RCC 7860 (cell line): ENCODE results near the gene CLDN9.
"Not testable (repeated sequence)": the region's sequence is repeated elsewhere in the genome, so short reads cannot be mapped to it uniquely, and the experiment has no call there.

Experiments
- DNase-seq: peaks from one replicate; pipeline ENCODE4 v3.0.0-alpha.2; 2015; ENCODE audit warnings: low spot score
- FAIRE-seq: peaks from 2 replicates; lab custom pipeline; 2012; peaks lifted over from hg19 to GRCh38; lab: Jason Lieb, UNC

The CLDN9 gene

DNA sequence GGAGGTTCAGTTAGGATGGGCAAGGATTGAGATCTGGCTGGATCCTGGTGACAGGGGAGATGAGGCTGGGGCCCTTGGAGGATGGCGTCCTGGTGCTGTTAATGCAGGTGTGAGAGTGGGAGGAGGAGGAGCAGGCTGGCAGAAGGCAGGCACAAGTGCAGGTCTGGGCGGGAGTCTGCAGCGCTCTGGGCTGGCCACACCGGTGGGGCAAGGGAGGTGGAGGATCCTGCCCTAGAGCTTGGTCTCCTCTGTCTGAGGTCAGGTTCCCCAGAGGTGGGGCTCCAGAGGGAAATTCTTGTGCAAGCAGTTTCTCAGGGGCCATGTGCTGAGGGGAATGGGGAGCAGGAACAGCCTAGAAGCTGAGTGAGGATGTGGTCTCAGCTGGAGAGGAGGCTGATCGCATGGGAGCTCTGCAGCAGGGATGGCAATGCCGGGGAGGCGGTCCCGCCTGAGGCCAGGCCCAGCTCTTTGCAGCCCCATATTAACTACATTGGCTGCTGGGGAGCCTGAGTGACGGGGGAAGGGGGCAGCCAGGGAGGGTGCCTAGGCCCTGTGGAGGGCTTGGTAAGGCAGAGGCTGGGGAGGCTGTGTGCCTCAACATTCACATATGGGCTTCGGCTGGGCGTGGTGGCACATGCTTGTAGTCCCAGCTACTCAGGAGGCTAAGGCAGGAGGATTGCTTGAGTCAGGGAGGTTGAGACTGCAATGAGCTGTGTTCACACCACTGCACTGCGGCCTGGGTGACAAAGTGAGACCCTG, 40.0 kb downstream of the CLDN9 start:
- FAIRE-seq, DNase-seq: not testable (repeated sequence)

DNA sequence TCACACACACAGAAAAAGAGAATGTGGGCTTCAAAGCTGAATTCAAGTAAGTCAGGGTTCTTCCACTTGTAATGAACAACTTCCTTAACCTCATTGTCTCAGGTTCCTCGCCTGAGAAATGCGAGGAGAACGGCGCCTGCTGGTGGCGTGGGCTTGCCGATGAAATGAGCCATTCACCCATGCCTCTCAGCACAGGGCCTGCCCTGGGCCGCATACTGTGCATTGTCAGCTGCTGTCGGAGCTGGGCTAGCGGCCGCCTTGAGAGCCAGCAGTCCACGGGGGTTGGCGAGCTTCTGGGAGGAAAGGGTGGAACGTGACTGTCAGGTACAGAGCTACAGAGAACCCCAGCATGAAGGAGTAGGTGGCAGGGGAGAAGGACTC, 40.6 kb downstream of the CLDN9 start:
- DNase-seq, FAIRE-seq: not testable (repeated sequence)

DNA sequence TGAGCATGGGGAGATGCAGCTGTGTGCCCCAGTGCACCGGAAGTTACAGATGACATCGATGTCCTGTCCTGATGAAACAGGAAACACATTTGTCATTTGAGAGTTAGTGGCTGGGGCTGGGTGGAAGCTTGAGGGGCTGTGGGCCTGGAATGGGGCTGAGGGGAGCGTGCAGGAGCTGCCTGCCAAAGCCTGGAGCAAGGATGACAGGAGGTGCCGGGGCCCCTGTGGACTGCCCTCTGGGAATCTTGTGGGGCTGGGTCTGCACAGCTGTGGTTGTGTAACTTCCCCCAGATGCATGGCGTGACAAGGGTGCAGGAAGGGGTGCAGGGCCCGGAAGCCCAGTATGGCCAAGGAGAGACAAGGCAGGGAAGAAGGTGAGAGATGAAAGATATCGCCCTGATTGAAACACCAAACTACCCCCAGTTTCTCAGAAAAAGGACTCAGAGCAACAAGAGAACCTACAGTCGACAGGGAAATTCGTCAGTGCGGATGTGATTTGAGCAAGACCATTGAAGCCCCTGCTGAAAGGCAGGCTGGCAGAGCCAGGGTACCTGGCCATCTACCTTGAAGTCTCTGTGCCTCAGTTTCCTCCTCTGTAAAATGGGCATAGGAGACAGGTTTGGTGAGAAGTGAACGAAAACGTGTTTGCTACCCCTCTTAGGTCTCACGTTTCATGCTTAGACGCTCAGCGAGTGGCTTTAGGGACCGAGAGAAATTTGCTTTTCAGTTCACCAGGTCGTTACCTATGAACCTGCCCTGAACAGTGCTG, 42.4 kb downstream of the CLDN9 start:
- FAIRE-seq: no peak
- no peak for DNase-seq

DNA sequence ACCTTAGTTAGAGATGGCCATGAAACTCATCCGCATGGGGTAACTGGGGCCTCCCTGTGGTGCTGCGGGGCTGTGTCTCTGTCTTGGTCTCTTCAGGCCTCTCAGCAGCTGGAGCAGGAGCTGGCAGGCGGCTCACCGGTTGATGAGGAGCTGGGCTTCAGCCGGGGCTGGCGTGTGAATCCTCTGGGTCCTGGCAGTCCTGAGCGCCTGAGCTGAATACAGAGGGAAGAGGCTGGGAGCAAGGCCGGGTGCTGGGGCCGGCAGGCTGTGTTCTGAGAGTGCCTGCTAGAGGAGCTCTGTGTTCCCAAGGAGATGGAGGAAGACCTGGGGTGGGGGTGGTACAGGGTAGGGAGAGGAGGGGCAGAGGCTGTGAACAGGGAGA, 43.0 kb downstream of the CLDN9 start:
- DNase-seq, FAIRE-seq: not testable (repeated sequence)

DNA sequence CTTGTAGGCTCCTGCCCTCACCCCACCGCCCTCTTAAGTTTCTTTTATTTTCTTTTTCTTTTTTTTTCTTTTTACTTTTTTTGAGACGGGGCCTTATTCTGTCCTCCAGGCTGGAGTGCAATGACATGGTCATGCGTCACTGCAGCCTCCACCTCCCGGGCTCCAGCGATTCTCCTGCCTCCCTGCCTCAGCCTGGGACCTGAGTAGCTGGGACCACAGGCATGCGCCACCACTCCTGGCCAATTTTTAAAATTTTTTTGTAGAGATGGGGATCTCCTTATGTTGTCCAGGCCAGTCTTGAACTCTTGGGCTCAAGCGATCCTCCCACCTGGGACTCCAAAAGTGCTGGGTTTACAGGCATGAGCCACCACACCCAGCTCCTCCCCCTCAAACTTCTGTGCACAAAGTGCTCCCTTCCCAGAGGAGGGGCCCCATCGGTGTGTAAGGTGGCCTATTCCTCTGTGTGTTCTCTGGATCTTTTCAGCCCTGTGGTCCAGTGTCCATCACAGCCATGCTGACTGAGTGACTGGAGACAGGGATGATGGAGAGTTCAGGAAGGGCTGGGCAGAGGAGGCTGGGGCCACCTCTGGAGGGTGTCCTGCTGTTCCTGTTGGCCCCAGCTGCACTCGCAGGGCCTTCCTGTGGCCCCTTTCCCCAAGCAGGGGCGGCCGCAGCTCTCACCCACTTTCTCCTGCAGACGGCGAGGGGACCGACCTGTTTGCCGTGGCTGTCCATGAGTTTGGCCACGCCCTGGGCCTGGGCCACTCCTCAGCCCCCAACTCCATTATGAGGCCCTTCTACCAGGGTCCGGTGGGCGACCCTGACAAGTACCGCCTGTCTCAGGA, 43.8 kb downstream of the CLDN9 start:
- no peak for DNase-seq
- no peak for FAIRE-seq

DNA sequence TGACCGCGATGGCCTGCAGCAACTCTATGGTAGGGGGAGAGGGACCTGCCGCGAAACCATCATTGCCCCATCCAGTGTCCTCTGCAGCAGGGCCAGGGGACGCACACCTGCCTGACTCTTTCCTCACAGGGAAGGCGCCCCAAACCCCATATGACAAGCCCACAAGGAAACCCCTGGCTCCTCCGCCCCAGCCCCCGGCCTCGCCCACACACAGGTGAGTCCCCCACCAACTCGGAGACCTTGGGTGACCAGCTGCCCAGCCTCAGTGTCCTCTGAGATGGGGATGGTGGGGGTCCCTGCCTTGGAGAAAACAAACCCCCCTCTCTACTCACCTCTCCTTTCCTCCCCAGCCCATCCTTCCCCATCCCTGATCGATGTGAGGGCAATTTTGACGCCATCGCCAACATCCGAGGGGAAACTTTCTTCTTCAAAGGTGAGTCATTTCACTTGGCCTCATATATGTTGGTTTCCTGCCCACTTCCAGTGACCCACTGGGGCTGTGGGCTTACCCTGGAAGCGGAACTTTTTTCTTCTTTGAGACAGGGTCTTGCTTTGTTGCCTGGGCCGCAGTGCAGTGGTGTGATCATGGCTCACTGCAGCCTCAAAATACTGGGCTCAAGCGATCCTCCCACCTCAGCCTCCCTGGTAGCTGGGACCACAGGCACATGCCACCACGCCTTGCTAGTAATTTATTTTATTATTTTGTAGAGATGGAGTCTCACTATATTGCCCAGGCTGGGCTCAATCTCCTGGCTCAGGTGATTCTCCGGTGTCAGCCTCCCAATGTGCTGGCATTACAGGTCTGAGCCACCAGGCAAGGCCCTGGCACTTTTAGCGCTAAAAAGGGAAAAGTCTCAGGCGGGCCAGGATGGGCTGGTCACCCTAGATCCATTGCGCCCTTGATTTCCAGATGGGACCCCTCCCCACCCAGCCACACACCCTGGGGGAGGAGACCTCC, 44.7 kb downstream of the CLDN9 start:
- DNase-seq (no peak), FAIRE-seq (no peak)

DNA sequence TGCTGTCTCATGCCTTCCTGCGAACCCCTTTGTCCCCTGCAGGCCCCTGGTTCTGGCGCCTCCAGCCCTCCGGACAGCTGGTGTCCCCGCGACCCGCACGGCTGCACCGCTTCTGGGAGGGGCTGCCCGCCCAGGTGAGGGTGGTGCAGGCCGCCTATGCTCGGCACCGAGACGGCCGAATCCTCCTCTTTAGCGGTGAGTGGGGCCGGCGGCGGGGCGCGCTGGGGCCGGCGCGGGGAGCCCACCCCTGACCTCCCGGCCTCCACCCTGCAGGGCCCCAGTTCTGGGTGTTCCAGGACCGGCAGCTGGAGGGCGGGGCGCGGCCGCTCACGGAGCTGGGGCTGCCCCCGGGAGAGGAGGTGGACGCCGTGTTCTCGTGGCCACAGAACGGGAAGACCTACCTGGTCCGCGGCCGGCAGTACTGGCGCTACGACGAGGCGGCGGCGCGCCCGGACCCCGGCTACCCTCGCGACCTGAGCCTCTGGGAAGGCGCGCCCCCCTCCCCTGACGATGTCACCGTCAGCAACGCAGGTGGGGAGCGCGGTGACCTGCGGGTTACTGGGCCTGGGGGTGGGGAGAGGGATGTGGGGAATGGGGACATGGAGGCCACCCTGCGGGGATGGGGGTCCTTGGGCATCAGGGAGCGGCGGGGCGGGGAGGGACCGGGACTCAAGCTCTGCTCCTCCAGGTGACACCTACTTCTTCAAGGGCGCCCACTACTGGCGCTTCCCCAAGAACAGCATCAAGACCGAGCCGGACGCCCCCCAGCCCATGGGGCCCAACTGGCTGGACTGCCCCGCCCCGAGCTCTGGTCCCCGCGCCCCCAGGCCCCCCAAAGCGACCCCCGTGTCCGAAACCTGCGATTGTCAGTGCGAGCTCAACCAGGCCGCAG, 45.7 kb downstream of the CLDN9 start:
- DNase-seq (peak; percentile 15), FAIRE-seq (no peak)

DNA sequence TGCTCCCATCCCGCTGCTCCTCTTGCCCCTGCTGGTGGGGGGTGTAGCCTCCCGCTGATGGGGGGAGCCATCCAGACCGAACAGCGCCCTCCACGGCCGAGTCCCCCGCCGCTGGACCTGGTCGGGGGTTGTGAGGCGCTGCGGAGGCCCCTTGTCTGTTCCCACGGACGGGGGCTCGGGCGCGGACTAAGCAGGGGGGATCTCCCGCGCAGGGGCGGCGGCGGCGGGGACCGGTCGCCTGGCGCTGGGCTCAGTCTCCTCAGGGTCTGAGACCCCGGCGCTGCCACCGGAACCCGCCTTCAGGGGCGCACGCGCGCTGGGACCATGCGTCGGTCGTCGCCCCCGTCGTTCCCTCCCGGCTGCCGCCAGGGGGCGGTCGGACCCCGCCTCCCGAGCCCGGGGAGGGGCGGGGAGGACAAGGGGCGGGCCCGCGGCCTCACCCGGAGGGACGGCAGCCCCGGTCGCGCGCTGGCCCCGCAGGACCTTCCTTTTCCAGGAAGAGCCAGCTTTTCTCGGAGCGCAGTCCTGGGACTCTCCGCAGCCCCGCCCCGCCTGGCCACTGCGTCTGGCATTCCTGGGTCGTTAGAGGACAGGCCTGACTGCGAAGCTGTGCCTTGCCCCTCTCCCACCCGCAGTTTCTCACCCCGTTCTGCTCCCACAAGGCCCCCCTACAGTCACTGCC, 46.5 kb downstream of the CLDN9 start:
- FAIRE-seq (no peak), DNase-seq (peak; percentile 82)

DNA sequence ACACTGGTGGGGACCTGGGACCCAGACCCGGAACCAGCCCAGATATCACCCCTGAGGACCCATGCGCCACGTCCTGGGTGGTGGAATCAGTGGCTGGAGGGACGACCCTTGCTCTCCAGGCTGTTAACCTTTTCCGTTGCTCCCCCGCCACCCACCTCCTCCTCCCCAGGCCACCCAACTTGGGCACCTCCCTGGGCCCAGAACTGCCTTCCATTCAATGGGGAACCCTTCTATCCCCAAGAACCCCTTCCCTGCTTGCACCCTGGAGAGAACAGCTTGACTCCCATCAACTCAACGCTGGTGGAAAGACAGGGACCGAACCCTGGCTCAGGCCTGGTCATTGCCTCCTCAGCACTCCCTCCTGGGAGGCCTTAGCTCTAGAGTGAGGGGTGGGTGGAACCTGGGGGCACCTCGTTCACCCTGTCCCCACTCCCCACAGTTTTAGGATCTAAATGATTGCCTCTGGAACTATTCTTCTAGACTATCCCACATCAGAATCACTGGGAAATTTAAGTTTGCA, 47.1 kb downstream of the CLDN9 start:
- FAIRE-seq (no peak), DNase-seq (no peak)

DNA sequence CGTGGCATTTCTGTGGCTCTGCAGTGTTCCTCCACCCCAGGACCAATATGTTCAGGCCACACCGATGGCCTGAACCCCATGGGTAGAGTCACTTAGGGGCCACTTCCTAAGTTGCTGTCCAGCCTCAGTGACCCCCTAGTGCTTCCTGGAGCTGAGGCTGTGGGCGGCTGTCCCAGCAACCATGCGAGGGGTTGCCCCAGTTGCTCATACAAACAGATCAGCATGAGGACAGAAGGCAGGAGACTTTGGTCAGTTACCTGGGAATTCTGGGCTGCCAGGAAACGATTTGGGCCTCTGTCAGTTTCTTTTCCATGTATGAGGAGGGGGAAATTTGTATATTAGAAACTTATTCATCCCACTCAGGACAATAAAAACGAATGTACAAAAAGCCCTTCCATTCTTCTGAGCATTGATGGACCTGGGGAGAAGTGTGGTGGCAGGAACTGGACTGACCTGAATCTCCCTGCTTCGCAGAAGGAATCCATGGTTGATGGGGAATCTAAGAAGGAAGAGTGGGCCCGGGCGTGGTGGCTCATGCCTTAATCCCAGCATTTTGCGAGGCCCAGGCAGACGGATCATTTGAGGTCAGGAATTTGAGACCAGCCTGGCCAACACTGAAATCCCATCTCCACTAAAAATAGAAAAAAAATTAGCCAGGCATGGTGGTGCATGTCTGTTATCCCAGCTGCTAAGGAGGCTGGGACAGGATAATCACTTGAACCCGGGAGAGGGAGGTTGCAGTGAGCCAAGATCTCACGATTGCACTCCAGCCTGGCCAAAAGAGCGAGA, 47.8 kb downstream of the CLDN9 start:
- FAIRE-seq: no peak
- no peak for DNase-seq

DNA sequence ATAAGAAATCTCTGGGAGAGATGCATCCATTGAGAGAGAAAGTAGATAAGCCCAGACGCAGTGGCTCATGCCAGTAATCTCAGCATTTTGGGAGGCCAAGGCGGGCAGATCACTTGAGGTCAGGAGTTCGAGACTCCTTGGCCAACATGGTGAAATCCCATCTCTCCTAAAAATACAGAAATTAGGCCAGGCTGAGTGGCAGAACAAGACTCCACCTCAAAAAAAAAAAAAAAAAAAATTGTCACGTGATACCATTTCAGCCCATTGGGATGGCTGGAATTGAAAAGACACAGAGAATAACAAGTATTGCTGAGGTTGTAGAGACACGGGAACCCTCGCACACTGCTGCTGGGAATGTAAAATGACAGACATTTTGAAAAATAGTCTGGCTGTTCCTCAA, 49.8 kb downstream of the CLDN9 start:
- DNase-seq: no peak
- no peak for FAIRE-seq

DNA sequence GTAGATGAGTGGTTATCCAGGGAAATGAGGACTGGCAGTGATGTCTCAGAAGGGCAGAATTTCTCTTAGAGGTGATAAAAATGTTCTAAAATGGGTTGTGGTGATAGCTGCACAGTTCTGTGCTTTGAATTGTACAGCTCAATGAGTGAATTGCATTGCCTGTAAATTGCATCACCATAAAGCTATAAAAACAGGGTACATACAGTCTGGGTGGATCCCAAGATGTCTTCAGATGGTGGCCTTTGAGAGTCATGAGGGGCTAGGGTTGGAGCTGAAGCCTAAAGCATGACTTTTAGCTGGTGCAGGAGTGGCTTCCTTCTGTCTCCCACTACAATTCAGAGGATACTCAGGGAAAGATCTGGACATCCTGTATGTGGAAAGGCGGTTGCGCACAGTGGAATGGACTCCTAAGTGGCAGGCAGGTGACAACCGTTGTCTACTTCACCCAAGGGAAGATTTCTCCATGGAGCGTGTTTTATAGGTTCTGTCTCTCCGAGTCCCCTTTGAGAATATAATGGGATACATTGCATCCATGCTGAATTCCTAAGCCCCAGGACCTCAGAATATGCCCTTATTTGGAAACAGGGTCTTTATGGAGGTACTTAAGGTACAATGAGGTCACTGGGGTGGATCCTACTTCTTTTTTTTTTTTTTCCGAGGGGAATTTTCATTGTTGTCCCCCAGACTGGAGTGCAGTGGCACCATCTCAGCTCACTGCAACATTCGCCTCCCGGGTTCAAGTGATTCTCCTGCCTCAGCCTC, 51.1 kb downstream of the CLDN9 start:
- no peak for FAIRE-seq

More for the DNA sequence above, 51.1 kb downstream of the CLDN9 start:
- DNase-seq: no peak
